Caco-2 (cell line): ENCODE results near the gene IZUMO4. TPM values are rescaled to one million over a fixed set of nuclear protein-coding genes. Genes with fewer than 3 reads are reported as not detected.

Source experiments
- BruUV-seq: library from RNA; stranded (reverse); fragments of 400-500 nt; replicated peaks from 2 replicates; lab custom pipeline; 2021; lab: Mats Ljungman, UMichigan
- CTCF ChIA-PET: fragments of 300-600 bp; sonication (Branson Sonifier 250); formaldehyde crosslinking; loops from one replicate; lab custom pipeline; 2022; ENCODE audit warnings: antibody characterized with exemption; lab: Charles Lee
- POLR2A ChIA-PET: fragments of 300-600 bp; sonication (Branson Sonifier 250); formaldehyde crosslinking; loops from one replicate; lab custom pipeline; 2022; ENCODE audit warnings: antibody characterized with exemption; lab: Charles Lee
- DNase-seq, 2 experiments: peaks; one replicate each; pipeline versions ENCODE4 v3.0.0 to v3.0.0-alpha.2; 2020 to 2022
- H3K27me3 ChIP-seq: replicated peaks from 2 replicates; pipeline ENCODE4 v1.6.0; 2011; ENCODE audit warnings: low read length; ENCODE audit not compliant: control insufficient read depth, insufficient read depth
- H3K36me3 ChIP-seq: 2 replicates; pipeline ENCODE4 v1.5.1; 2011; ENCODE audit warnings: low read length; ENCODE audit not compliant: control insufficient read depth, insufficient read depth
- H3K4me1 ChIP-seq: fragments of 250-450 bp; sonication (Bioruptor Pico); 2 replicates; pipeline ENCODE4 v1.5.1; 2020; ENCODE audit warnings: mild to moderate bottlenecking
- H3K4me3 ChIP-seq: 2 replicates; pipeline ENCODE4 v1.5.1; 2011; ENCODE audit warnings: low read depth, mild to moderate bottlenecking, control low read depth, low read length
- H3K9me3 ChIP-seq: fragments of 250-450 bp; sonication (Bioruptor Pico); 2 replicates; pipeline ENCODE4 v1.5.1; 2020; ENCODE audit warnings: mild to moderate bottlenecking, moderate library complexity
- H3K27ac Mint-ChIP-seq: one replicate; pipeline ENCODE4 v1.8.0; 2022; ENCODE audit warnings: mixed read lengths; ENCODE audit not compliant: unreplicated experiment
- H3K27me3 Mint-ChIP-seq: one replicate; pipeline ENCODE4 v1.8.0; 2022; ENCODE audit warnings: mixed read lengths; ENCODE audit not compliant: insufficient read depth, unreplicated experiment
- H3K36me3 Mint-ChIP-seq: one replicate; pipeline ENCODE4 v1.8.0; 2022; ENCODE audit warnings: mild to moderate bottlenecking, mixed read lengths; ENCODE audit not compliant: insufficient read depth, unreplicated experiment
- H3K4me1 Mint-ChIP-seq: one replicate; pipeline ENCODE4 v1.8.0; 2022; ENCODE audit warnings: low read depth, mixed read lengths; ENCODE audit not compliant: unreplicated experiment
- H3K4me3 Mint-ChIP-seq: one replicate; pipeline ENCODE4 v1.8.0; 2022; ENCODE audit warnings: mild to moderate bottlenecking, moderate library complexity, mixed read lengths; ENCODE audit not compliant: unreplicated experiment
- H3K9me3 Mint-ChIP-seq: one replicate; pipeline ENCODE4 v1.8.0; 2022; ENCODE audit warnings: mixed read lengths; ENCODE audit not compliant: unreplicated experiment
- intact Hi-C: fragments of 100-400 bp; cut with micrococcal nuclease; formaldehyde crosslinking; loops from one replicate; pipeline ENCODE4 v1.10.0; 2022; ENCODE audit not compliant: unreplicated experiment
- total RNA-seq: library from RNA; stranded (reverse); gene quantifications from 2 replicates; pipeline ENCODE4 v1.2.3, GENCODE V29; 2022
- TF ChIP-seq, protein P1 (sequence below), 2 experiments: fragments of 200-600 bp in 1 of 2; IDR thresholded peaks; 1 replicate in 1 of 2; 2 replicates in 1 of 2; pipeline versions ENCODE4 v1.5.1 to v1.8.0; 2011 to 2022; ENCODE audit warnings: antibody characterized with exemption in 1 of 2, control low read depth in 1 of 2, inconsistent platforms in 1 of 2, low read depth in 1 of 2, low read length in 1 of 2, mild to moderate bottlenecking in 1 of 2, moderate library complexity in 1 of 2; ENCODE audit not compliant: insufficient read depth in 1 of 2, severe bottlenecking in 1 of 2, unreplicated experiment in 1 of 2

The IZUMO4 gene
- total RNA-seq, 1 experiment from 2014 or later: 1.1 TPM

DNA sequence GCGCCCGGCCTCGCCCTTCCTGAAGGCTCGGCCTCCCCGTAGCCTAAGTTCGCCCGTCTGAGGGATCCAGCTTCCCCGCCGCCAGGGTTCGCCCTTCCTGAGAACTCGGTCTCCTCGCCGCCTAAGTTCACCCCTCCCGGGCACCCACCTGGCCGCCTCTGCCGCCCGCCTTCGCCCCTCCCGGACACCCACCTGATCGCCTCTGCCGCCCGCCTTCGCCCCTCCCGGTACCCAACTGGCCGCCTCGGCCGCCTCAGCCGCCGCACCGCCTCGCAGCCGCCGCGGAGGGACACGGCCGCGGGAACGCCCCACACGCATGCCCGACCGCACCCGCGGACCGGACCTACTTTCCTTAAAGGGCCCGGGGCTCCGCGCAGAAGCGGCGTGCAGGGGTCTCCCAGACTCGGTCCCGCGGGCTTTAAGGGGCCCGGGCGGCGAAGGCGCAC is 658 bp upstream of the IZUMO4 start, which contains the start of gene MOB3A:
MOB3A (minus strand) TSS at position 293 of the 446 bp plus-strand sequence. CDS start 17,766 bp downstream, outside the sequence.
- POLR2A ChIA-PET: interaction anchor here (0.9 kb wide), 1 partner anchor 35 kb away, joined by 3 read pairs; no protein-coding TSS in a partner anchor
- Histone ChIP-seq H3K36me3 (no peaks in the 10 kb centered on the region), H3K9me3 (no peaks in the 10 kb centered on the region), H3K4me3 (peak within 1 kb of the TSS; percentile 69), H3K4me1 (peaks cover 8% of the 10 kb centered on the region), H3K27me3 (no peaks in the 10 kb centered on the region)
- no peaks in the 10 kb centered on the region for H3K27me3 Mint-ChIP-seq
- H3K36me3 Mint-ChIP-seq: peaks cover 48% of the 10 kb centered on the region
- no peaks in the 10 kb centered on the region for H3K4me1 Mint-ChIP-seq
- H3K4me3 Mint-ChIP-seq: peak within 1 kb of the TSS; percentile 82
- intact Hi-C loops: loop anchor here (2.0 to 5.0 kb wide), 2 partner anchors 34 to 55 kb away; partner anchors contain the start of gene AP3D1
- H3K27ac Mint-ChIP-seq: peak within 1 kb of the TSS; percentile 88
- TF ChIP-seq, protein P1, sequence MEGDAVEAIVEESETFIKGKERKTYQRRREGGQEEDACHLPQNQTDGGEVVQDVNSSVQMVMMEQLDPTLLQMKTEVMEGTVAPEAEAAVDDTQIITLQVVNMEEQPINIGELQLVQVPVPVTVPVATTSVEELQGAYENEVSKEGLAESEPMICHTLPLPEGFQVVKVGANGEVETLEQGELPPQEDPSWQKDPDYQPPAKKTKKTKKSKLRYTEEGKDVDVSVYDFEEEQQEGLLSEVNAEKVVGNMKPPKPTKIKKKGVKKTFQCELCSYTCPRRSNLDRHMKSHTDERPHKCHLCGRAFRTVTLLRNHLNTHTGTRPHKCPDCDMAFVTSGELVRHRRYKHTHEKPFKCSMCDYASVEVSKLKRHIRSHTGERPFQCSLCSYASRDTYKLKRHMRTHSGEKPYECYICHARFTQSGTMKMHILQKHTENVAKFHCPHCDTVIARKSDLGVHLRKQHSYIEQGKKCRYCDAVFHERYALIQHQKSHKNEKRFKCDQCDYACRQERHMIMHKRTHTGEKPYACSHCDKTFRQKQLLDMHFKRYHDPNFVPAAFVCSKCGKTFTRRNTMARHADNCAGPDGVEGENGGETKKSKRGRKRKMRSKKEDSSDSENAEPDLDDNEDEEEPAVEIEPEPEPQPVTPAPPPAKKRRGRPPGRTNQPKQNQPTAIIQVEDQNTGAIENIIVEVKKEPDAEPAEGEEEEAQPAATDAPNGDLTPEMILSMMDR (IDR thresholded peaks at IDR 0.05; ENCODE audit: insufficient read depth in 1 of 2, low read depth in 1 of 2, low read length in 1 of 2, severe bottlenecking in 1 of 2, unreplicated experiment in 1 of 2): peak; percentile 57 to 58
- BruUV-seq: no TSS peak
- CTCF ChIA-PET: interaction anchor here (0.5 kb wide), 1 partner anchor 77 kb away, joined by 3 read pairs; no protein-coding TSS in a partner anchor
- H3K9me3 Mint-ChIP-seq: no peaks in the 10 kb centered on the region
- peak in 1 of 2 experiments; percentile 90 for DNase-seq

DNA sequence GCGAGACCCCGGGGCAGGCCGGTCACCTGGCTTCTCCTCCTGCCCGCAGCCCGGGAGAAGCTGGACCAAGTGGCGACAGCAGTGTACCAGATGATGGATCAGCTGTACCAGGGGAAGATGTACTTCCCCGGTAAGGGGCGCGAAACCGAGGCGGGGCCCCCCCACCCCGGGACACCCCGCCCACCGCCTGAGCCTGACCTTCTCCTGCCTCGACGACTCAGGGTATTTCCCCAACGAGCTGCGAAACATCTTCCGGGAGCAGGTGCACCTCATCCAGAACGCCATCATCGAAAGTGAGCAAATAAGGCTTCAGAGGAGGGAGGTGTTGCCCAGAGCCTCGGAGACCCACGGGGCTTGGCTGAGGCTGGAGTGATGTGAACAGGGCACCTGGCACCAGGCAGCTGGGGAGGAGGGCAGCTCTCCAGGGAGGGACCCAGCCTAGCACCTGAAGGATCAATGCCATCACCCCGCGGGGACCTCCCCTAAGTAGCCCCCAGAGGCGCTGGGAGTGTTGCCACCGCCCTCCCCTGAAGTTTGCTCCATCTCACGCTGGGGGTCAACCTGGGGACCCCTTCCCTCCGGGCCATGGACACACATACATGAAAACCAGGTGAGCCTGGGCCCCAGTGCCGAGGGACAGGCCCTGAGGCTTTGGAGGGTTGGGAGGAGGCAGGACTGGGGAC is 629 bp downstream of the IZUMO4 start:
- H3K27me3 Mint-ChIP-seq: no peaks in the 10 kb centered on the region
- peaks cover 8% of the 10 kb centered on the region for H3K4me1 ChIP-seq
- TF ChIP-seq, protein P1 (IDR thresholded peaks at IDR 0.05; ENCODE audit: insufficient read depth in 1 of 2, low read depth in 1 of 2, low read length in 1 of 2, severe bottlenecking in 1 of 2, unreplicated experiment in 1 of 2): no peak
- peak in 1 of 2 experiments; percentile 11 for DNase-seq
- H3K36me3 ChIP-seq: no peaks in the 10 kb centered on the region
- H3K9me3 Mint-ChIP-seq: no peaks in the 10 kb centered on the region
- H3K27me3 ChIP-seq: no peaks in the 10 kb centered on the region
- POLR2A ChIA-PET: no interaction called here
- H3K4me1 Mint-ChIP-seq: no peaks in the 10 kb centered on the region
- peak overlapping the region; percentile 53 for H3K27ac Mint-ChIP-seq
- intact Hi-C loops: loop anchor here (2.0 to 5.0 kb wide), 2 partner anchors 35 to 53 kb away; partner anchors contain the start of gene AP3D1
- H3K4me3 ChIP-seq: peak overlapping the region; percentile 47
- peak overlapping the region; percentile 82 for H3K4me3 Mint-ChIP-seq
- CTCF ChIA-PET: no interaction called here
- BruUV-seq: no TSS peak
- H3K9me3 ChIP-seq: no peaks in the 10 kb centered on the region
- peaks cover 61% of the 10 kb centered on the region for H3K36me3 Mint-ChIP-seq

GRCh38 chr19:2097886-2098327 is 1.2 kb downstream of the IZUMO4 start:
- intact Hi-C loops: loop anchor here (2.0 to 5.0 kb wide), 2 partner anchors 36 to 53 kb away; partner anchors contain the start of gene AP3D1
- BruUV-seq: no TSS peak
- POLR2A ChIA-PET: no interaction called here

More at GRCh38 chr19:2097886-2098327, 1.2 kb downstream of the IZUMO4 start:
- Histone ChIP-seq H3K9me3 (no peaks in the 10 kb centered on the region), H3K4me1 (peaks cover 8% of the 10 kb centered on the region), H3K36me3 (no peaks in the 10 kb centered on the region), H3K4me3 (no peak overlapping the region), H3K27me3 (no peaks in the 10 kb centered on the region)
- Mint-ChIP-seq H3K4me1 (no peaks in the 10 kb centered on the region), H3K36me3 (peaks cover 61% of the 10 kb centered on the region), H3K27me3 (no peaks in the 10 kb centered on the region), H3K4me3 (peak overlapping the region; percentile 82), H3K27ac (peak overlapping the region; percentile 53), H3K9me3 (no peaks in the 10 kb centered on the region)
- no peak for DNase-seq
- TF ChIP-seq, protein P1 (IDR thresholded peaks at IDR 0.05; ENCODE audit: insufficient read depth in 1 of 2, low read depth in 1 of 2, low read length in 1 of 2, severe bottlenecking in 1 of 2, unreplicated experiment in 1 of 2): no peak
- CTCF ChIA-PET: no interaction called here
